Ovary (tissue), 9 donors: ENCODE data around the gene ADRB1. TPM values are rescaled to one million over a fixed set of nuclear protein-coding genes. Genes with fewer than 3 reads are reported as not detected.

Source experiments
- DNase-seq, 5 donors: peaks; one replicate each; pipeline ENCODE4 v3.0.0-alpha.2; 2019 to 2020
- H3K27ac ChIP-seq, 2 donors: fragments of 200-600 bp; one replicate each; pipeline versions ENCODE4 v1.5.1 to v1.8.0; 2019 to 2022
- H3K27me3 ChIP-seq: fragments of 200-600 bp; one replicate; pipeline ENCODE4 v1.8.0; 2022
- H3K36me3 ChIP-seq: fragments of 200-600 bp; sonication (generic); one replicate; pipeline ENCODE4 v1.5.1; 2019
- H3K4me1 ChIP-seq: one replicate; pipeline ENCODE4 v1.8.1; 2013; ENCODE audit warnings: mild to moderate bottlenecking, moderate library complexity; ENCODE audit not compliant: insufficient read depth
- H3K4me3 ChIP-seq: fragments of 200-600 bp; sonication (generic); one replicate; pipeline ENCODE4 v1.5.1; 2017
- H3K9me3 ChIP-seq, 2 donors: fragments of 200-600 bp in 1 of 2; sonication (generic) in 1 of 2; one replicate each; pipeline versions ENCODE4 v1.5.1 to v1.8.1; 2013 to 2019; ENCODE audit warnings: mild to moderate bottlenecking in 1 of 2, moderate library complexity in 1 of 2
- CTCF ChIP-seq, 3 donors: fragments of 450-650 bp in 2 of 3; fragments of 200-600 bp in 1 of 3; IDR thresholded peaks; one replicate each; pipeline versions ENCODE4 v1.5.1 to v1.8.0; 2016 to 2022; ENCODE audit warnings: antibody characterized with exemption in 3 of 3, mild to moderate bottlenecking in 1 of 3
- EP300 ChIP-seq: sonication (generic); formaldehyde crosslinking; IDR thresholded peaks from one replicate; pipeline ENCODE4 v1.6.1; 2017; ENCODE audit warnings: antibody characterized with exemption
- POLR2A ChIP-seq: fragments of 450-650 bp; IDR thresholded peaks from one replicate; pipeline ENCODE4 v1.6.1; 2017; ENCODE audit warnings: antibody characterized with exemption, mild to moderate bottlenecking, moderate library complexity
- WGBS, 3 donors: extraction: QIAGEN DNeasy Blood & Tissue Kit in 1 of 3; methylation state at CpG; one replicate each; pipeline versions ENCODE4 v1.1.5 to v1.1.7; 2013 to 2017; 5-methylcytosine and 5-hydroxymethylcytosine counted together
- intact Hi-C, 4 donors: fragments of 100-400 bp; cut with DNase I; formaldehyde crosslinking; loops; one replicate each; pipeline versions ENCODE4 v1.11.0 to v1.15.1; 2022 to 2023
- polyA plus RNA-seq, 2 donors: library from polyadenylated mRNA; stranded (reverse); fragments of 200-250 nt in 1 of 2; fragments of 350-450 nt in 1 of 2; fragmentation: Illumina TruSeq in 1 of 2; extraction: RNeasy Lipid Tissue Mini Kit (QIAGEN cat#74804) in 1 of 2; gene quantifications; one replicate each; pipeline ENCODE4 v1.2.3, GENCODE V29; 2013 to 2014
- total RNA-seq, 7 donors: library from RNA; depleted of rRNA in 2 of 7; stranded (reverse); fragments of >200 nt in 2 of 7; fragmentation: NEBNext Ultra II Directional in 3 of 7; extraction: Animal tissue kit (Norgen Biotek cat#: 25700) in 3 of 7; gene quantifications; one replicate each; pipeline versions ENCODE4 v1.1.0 to v1.2.4, GENCODE V29; 2016 to 2023
- donor health status: DM: no; HTN: no; CAD: no; lungs with moderate emphysema.
- donor health status: DM: no; HTN: no; CAD: no.
- donor health status: Bipolar disorder and iron deficiency.
- donor health status: DM: yes; HTN: yes; CAD: no.
- donor health status: DM: no; HTN: no; CAD: no.
- donor health status: DM: yes; HTN: yes; CAD: no.

ADRB1 gene
- total and polyA plus RNA-seq, 9 donors: 0.13 to 1.1 (median 0.23) TPM; not detected in 3

- TF ChIP-seq EP300 (no peak), CTCF (IDR thresholded peaks at IDR 0.05) (no peak)
- no peak for DNase-seq
- Histone ChIP-seq H3K36me3 (no peaks in the 10 kb centered on the region), H3K4me3 (no peak overlapping the region), H3K4me1 (no peaks in the 10 kb centered on the region), H3K27me3 (no peaks in the 10 kb centered on the region), H3K9me3 (no peaks in the 10 kb centered on the region), H3K27ac (no peak overlapping the region)
- WGBS, 3 donors: 63 to 78% (median 74%) methylated on average over 2 of the region's 2 CpGs
- intact Hi-C loops: no loop called here
Measured at GRCh38 chr10:114060456-114060855, 16.8 kb downstream of the ADRB1 start.

GRCh38 chr10:114061148-114061547, 17.5 kb downstream of the ADRB1 start:
- Histone ChIP-seq H3K4me1 (no peaks in the 10 kb centered on the region), H3K27me3 (no peaks in the 10 kb centered on the region), H3K27ac (no peak overlapping the region), H3K4me3 (no peak overlapping the region), H3K36me3 (no peaks in the 10 kb centered on the region), H3K9me3 (no peaks in the 10 kb centered on the region)
- DNase-seq: no peak
- intact Hi-C loops: no loop called here
- no peak for TF ChIP-seq EP300
- TF ChIP-seq POLR2A: no peak
- no peak for TF ChIP-seq CTCF (IDR thresholded peaks at IDR 0.05)
- WGBS, 3 donors: 67 to 76% (median 70%) methylated on average over 6 of the region's 6 CpGs

DNA sequence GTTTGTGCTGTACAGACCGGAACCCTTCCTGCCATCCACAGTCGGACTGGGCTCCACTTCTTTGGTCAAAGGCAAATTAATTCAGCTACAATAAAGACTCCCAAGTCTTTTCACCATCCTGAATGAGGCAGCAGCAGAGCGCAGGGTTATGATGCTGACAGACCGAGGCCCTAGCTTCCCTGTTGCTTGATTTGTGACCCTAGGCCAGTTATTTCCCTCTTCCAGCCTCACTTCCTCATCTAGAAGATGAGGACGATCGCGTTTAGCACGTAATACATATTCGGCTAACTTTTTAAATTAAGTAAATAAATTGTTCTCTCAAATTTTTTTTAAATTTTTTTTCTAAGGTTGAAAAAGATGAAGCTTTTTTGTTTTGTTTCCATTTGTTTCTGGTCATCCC, 18.1 kb downstream of the ADRB1 start:
- Histone ChIP-seq H3K27ac (no peak overlapping the region), H3K36me3 (no peaks in the 10 kb centered on the region), H3K4me3 (no peak overlapping the region), H3K4me1 (no peaks in the 10 kb centered on the region), H3K9me3 (no peaks in the 10 kb centered on the region), H3K27me3 (no peaks in the 10 kb centered on the region)
- WGBS, 3 donors: 91 to 94% (median 91%) methylated on average over 9 of the region's 9 CpGs
- TF ChIP-seq CTCF (IDR thresholded peaks at IDR 0.05) (no peak), EP300 (no peak), POLR2A (no peak)
- no peak for DNase-seq
- intact Hi-C loops: no loop called here

- no peaks in the 10 kb centered on the region for H3K4me1 ChIP-seq
- intact Hi-C loops: no loop called here
- H3K27ac ChIP-seq: no peak overlapping the region
- 56 to 62% (median 59%) methylated on average over 6 of the region's 6 CpGs for WGBS, 3 donors
- H3K36me3 ChIP-seq: no peaks in the 10 kb centered on the region
- no peak for TF ChIP-seq CTCF (IDR thresholded peaks at IDR 0.05)
- no peak for TF ChIP-seq EP300
- TF ChIP-seq POLR2A: no peak
- no peak for DNase-seq
- no peaks in the 10 kb centered on the region for H3K9me3 ChIP-seq
- no peaks in the 10 kb centered on the region for H3K27me3 ChIP-seq
- no peak overlapping the region for H3K4me3 ChIP-seq
Measured at GRCh38 chr10:114064151-114065048, 20.7 kb downstream of the ADRB1 start.
